Chondrocyte (in vitro differentiated cells): ENCODE measurements around the gene YARS2. TPM values are rescaled to one million over a fixed set of nuclear protein-coding genes. Genes with fewer than 3 reads are reported as not detected.
"Not testable (repeated sequence)": the region's sequence is repeated elsewhere in the genome, so short reads cannot be mapped to it uniquely, and the experiment has no call there.

Experiments used
- DNase-seq: peaks from one replicate; pipeline ENCODE4 v3.0.0; 2021; ENCODE audit warnings: mixed read lengths, low spot score
- H3K27ac Mint-ChIP-seq: one replicate; pipeline ENCODE4 v1.8.0; 2021; ENCODE audit warnings: mild to moderate bottlenecking, moderate library complexity, mixed read lengths; ENCODE audit not compliant: unreplicated experiment
- H3K27me3 Mint-ChIP-seq: 2 replicates; pipeline ENCODE4 v1.8.0; 2021; ENCODE audit warnings: low read depth, mixed read lengths
- H3K36me3 Mint-ChIP-seq: 2 replicates; pipeline ENCODE4 v1.8.0; 2021; ENCODE audit warnings: low read depth, mixed read lengths
- H3K4me1 Mint-ChIP-seq: 2 replicates; pipeline ENCODE4 v1.8.0; 2021; ENCODE audit warnings: low read depth, mild to moderate bottlenecking, mixed read lengths
- H3K4me3 Mint-ChIP-seq: one replicate; pipeline ENCODE4 v1.8.0; 2021; ENCODE audit warnings: mild to moderate bottlenecking, moderate library complexity, mixed read lengths; ENCODE audit not compliant: unreplicated experiment
- H3K9me3 Mint-ChIP-seq: 2 replicates; pipeline ENCODE4 v1.8.0; 2021; ENCODE audit warnings: low read depth, mixed read lengths
- CTCF ChIP-seq: fragments of 200-600 bp; sonication (generic); IDR thresholded peaks from 2 replicates; pipeline ENCODE4 v1.5.0; 2021; ENCODE audit warnings: antibody characterized with exemption, mild to moderate bottlenecking, moderate library complexity
- total RNA-seq: library from RNA; stranded (reverse); gene quantifications from 3 replicates; pipeline ENCODE4 v1.2.1, GENCODE V29; 2021

Gene YARS2
- total RNA-seq, 1 donor from 2014 or later: 18.6 TPM

- TF ChIP-seq CTCF: no peak
- DNase-seq: no peak
- H3K27ac Mint-ChIP-seq: no peak overlapping the region
- H3K9me3 Mint-ChIP-seq: no peaks in the 10 kb centered on the region
- H3K27me3 Mint-ChIP-seq: no peaks in the 10 kb centered on the region
- no peak overlapping the region for H3K4me3 Mint-ChIP-seq
- H3K36me3 Mint-ChIP-seq: peaks cover 21% of the 10 kb centered on the region
- H3K4me1 Mint-ChIP-seq: no peaks in the 10 kb centered on the region
Observed at GRCh38 chr12:32726286-32726685, 29.4 kb downstream of the YARS2 start.

GRCh38 chr12:32725308-32725707 is 30.4 kb downstream of the YARS2 start:
- not testable (repeated sequence) for H3K27ac Mint-ChIP-seq, H3K27me3 Mint-ChIP-seq, H3K4me3 Mint-ChIP-seq, H3K4me1 Mint-ChIP-seq, H3K9me3 Mint-ChIP-seq, DNase-seq
- H3K36me3 Mint-ChIP-seq: peaks cover 19% of the 10 kb centered on the region

GRCh38 chr12:32718926-32719325 is 36.8 kb downstream of the YARS2 start:
- H3K27ac Mint-ChIP-seq: no peak overlapping the region
- DNase-seq: no peak
- no peaks in the 10 kb centered on the region for H3K9me3 Mint-ChIP-seq
- H3K36me3 Mint-ChIP-seq: peaks cover 12% of the 10 kb centered on the region
- no peak overlapping the region for H3K4me3 Mint-ChIP-seq
- H3K4me1 Mint-ChIP-seq: no peaks in the 10 kb centered on the region
- H3K27me3 Mint-ChIP-seq: no peaks in the 10 kb centered on the region
- no peak for TF ChIP-seq CTCF

- Mint-ChIP-seq H3K9me3 (no peaks in the 10 kb centered on the region), H3K4me1 (no peaks in the 10 kb centered on the region), H3K36me3 (peaks cover 17% of the 10 kb centered on the region), H3K4me3 (no peak overlapping the region), H3K27me3 (no peaks in the 10 kb centered on the region), H3K27ac (no peak overlapping the region)
- no peak for TF ChIP-seq CTCF
- DNase-seq: no peak
Observed at GRCh38 chr12:32714772-32715171, 40.9 kb downstream of the YARS2 start.

- H3K4me1 Mint-ChIP-seq: peaks cover 3% of the 10 kb centered on the region
Observed at GRCh38 chr12:32708926-32709325, 46.8 kb downstream of the YARS2 start.

More at GRCh38 chr12:32708926-32709325, 46.8 kb downstream of the YARS2 start:
- Mint-ChIP-seq H3K36me3 (peaks cover 10% of the 10 kb centered on the region), H3K27ac (no peak overlapping the region), H3K27me3 (no peaks in the 10 kb centered on the region), H3K9me3 (no peaks in the 10 kb centered on the region), H3K4me3 (no peak overlapping the region)
- TF ChIP-seq CTCF: no peak
- DNase-seq: no peak
